BJ (cell line): Measurements from ENCODE around the gene NR5A1. TPM values are rescaled to one million over a fixed set of nuclear protein-coding genes. Genes with fewer than 3 reads are reported as not detected.

Experiments
- CTCF ChIA-PET: fragments of 350-600 bp; formaldehyde crosslinking; extraction: SDS; loops from one replicate; lab custom pipeline; 2021; ENCODE audit warnings: antibody characterized with exemption, inconsistent platforms; lab: Yijun Ruan, JAX
- POLR2A ChIA-PET: fragments of 300-600 bp; sonication (Branson Sonifier 250); formaldehyde crosslinking; extraction: SDS; loops from one replicate; lab custom pipeline; 2021; ENCODE audit warnings: antibody characterized with exemption; lab: Charles Lee
- DNase-seq: peaks from one replicate; pipeline ENCODE4 v3.0.0-alpha.2; 2011; ENCODE audit warnings: low read depth
- H3K27me3 ChIP-seq: 2 replicates; pipeline ENCODE4 v1.6.0; 2011; ENCODE audit warnings: low read length; ENCODE audit not compliant: control insufficient read depth, insufficient read depth
- H3K36me3 ChIP-seq: 2 replicates; pipeline ENCODE4 v1.5.1; 2011; ENCODE audit warnings: low read length; ENCODE audit not compliant: control insufficient read depth, insufficient read depth
- H3K4me3 ChIP-seq: 2 replicates; pipeline ENCODE4 v1.5.1; 2011; ENCODE audit warnings: low read depth, mild to moderate bottlenecking, control low read depth, low read length
- polyA plus RNA-seq: library from polyadenylated mRNA; depleted of rRNA; stranded (reverse); fragments of >200 nt; gene quantifications from 2 replicates; pipeline ENCODE4 v1.2.3, GENCODE V29; 2011
- TF ChIP-seq, protein P1 (sequence below): IDR thresholded peaks from 2 replicates; pipeline ENCODE4 v1.5.1; 2011; ENCODE audit warnings: low read depth, mild to moderate bottlenecking, control low read depth, inconsistent platforms, low read length, moderate library complexity; ENCODE audit not compliant: insufficient read depth

NR5A1 gene
- polyA plus RNA-seq, 1 experiment, result not detected

GRCh38 chr9:124507880-124508423 lies 753 bp upstream of the NR5A1 start:
- CTCF ChIA-PET, result no interaction called here
- no peak overlapping the region for H3K4me3 ChIP-seq
- POLR2A ChIA-PET, result no interaction called here
- no peaks in the 10 kb centered on the region for H3K36me3 ChIP-seq
- peaks cover 28% of the 10 kb centered on the region for H3K27me3 ChIP-seq
- DNase-seq, result no peak
- TF ChIP-seq, protein P1, sequence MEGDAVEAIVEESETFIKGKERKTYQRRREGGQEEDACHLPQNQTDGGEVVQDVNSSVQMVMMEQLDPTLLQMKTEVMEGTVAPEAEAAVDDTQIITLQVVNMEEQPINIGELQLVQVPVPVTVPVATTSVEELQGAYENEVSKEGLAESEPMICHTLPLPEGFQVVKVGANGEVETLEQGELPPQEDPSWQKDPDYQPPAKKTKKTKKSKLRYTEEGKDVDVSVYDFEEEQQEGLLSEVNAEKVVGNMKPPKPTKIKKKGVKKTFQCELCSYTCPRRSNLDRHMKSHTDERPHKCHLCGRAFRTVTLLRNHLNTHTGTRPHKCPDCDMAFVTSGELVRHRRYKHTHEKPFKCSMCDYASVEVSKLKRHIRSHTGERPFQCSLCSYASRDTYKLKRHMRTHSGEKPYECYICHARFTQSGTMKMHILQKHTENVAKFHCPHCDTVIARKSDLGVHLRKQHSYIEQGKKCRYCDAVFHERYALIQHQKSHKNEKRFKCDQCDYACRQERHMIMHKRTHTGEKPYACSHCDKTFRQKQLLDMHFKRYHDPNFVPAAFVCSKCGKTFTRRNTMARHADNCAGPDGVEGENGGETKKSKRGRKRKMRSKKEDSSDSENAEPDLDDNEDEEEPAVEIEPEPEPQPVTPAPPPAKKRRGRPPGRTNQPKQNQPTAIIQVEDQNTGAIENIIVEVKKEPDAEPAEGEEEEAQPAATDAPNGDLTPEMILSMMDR, result no peak

DNA sequence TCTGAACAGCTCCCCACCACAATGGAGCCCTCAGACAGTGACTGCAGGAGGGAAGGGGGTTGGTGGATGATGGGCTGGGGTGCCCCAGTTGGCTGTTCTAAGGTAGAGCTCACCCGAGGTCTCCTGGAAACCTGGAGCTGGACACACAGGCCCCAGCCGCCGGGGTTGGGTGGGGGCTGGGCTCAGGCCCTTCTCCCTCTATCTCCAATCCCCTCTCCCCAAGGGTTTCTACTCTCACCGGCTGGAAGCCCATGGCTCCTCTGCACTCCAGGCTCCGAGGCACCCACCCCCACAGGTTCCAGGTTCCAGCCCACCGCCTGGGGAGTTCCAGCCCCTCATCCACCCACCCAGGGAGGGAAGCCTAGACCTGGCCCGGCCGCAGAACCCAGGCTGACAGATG lies 766 bp downstream of the NR5A1 start:
- H3K27me3 ChIP-seq, result peaks cover 40% of the 10 kb centered on the region
- no peak overlapping the region for H3K4me3 ChIP-seq
- DNase-seq, result no peak
- TF ChIP-seq, protein P1, result no peak
- CTCF ChIA-PET, result interaction anchor here (1.2 kb wide), 1 partner anchor 29 kb away, joined by 3 read pairs; no protein-coding TSS in a partner anchor
- H3K36me3 ChIP-seq, result no peaks in the 10 kb centered on the region
- POLR2A ChIA-PET, result no interaction called here

GRCh38 chr9:124505901-124506346 lies 1.3 kb downstream of the NR5A1 start:
- Histone ChIP-seq H3K27me3 (peaks cover 44% of the 10 kb centered on the region), H3K36me3 (no peaks in the 10 kb centered on the region), H3K4me3 (no peak overlapping the region)
- DNase-seq, result no peak
- CTCF ChIA-PET, result interaction anchor here (1.2 kb wide), 1 partner anchor 30 kb away, joined by 3 read pairs; no protein-coding TSS in a partner anchor
- TF ChIP-seq, protein P1, result no peak
- POLR2A ChIA-PET, result no interaction called here

DNA sequence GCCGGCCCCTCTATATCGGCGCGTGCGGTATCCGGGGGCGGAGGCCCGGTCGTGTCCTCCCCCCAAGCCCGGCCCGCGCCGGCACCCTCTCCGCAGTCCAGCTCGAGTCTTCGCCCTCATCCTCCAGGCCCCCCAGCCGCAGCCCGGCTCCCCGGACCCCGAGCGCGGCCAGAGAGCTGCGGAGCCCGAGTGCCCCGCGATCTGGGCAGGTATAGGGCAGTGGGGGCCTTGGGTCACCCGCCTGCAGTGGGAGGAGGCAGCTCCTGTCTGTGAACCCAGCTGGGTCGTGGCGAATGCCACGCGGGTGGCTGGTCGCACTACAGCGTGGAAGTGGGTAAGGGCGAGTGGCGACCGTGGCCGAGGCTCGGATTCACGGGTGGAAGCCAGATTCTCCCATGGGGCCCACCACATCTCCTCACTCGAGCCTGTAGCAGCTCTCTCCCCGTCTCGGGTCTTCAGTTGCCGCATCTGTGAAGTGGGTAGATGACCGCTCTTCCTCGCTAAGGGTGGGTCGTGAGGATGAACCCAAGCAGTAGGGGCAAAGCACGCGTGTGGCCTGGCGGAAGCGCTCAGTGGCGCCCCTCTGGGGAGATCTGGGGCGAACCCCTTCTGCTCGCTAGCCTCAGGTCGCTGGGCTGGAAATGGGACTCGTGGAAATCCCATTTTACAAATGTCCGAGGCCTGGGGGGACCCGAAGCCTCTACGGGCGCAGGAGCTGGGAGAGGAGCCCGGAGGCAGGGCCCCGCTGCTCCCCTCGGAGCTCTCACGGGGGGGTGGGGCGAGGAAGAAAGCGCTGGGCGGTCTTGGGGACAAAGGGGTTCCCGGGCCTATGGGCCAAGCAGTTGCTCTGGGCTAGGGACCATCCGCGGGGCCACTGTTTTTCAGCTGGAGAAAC lies 1.9 kb downstream of the NR5A1 start:
- ChIA-PET CTCF (interaction anchor here (0.6 to 1.2 kb wide), 2 partner anchors 31 to 206 kb away, joined by 3 read pairs; no protein-coding TSS in a partner anchor), POLR2A (no interaction called here)
- peaks cover 46% of the 10 kb centered on the region for H3K27me3 ChIP-seq
- H3K4me3 ChIP-seq, result no peak overlapping the region
- H3K36me3 ChIP-seq, result no peaks in the 10 kb centered on the region
- DNase-seq, result no peak
- TF ChIP-seq, protein P1, result no peak

DNA sequence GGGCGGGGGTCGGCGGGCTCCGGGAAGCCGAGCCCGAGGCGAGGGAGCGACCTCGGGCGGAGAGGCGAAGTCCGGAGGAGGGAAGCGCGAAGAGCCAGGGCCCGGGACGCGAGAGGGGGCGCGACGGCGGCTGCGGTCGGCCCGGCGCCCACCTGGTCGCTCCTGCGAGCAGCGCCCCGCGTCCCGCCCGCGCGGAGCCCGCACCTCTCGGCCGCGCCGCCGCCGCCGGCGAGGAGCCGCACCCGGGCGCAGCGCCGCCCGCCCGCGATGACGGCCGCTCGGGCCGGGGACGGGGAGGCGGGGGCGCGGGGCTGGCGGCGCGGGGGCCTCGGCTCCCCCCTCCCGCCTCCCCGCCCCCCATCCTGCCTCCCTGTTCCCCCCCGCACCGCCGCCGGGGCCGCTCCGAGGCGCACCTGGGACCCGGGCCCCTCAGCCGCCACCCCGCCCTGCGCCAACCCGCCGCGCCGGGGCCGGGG lies 2.6 kb downstream of the NR5A1 start:
- CTCF ChIA-PET, result interaction anchor here (0.7 kb wide), 1 partner anchor 15 kb away, joined by 5 read pairs; no protein-coding TSS in a partner anchor
- H3K4me3 ChIP-seq, result no peak overlapping the region

More for the DNA sequence above, 2.6 kb downstream of the NR5A1 start:
- TF ChIP-seq, protein P1, result no peak
- DNase-seq, result no peak
- H3K27me3 ChIP-seq, result peaks cover 48% of the 10 kb centered on the region
- POLR2A ChIA-PET, result no interaction called here
- no peaks in the 10 kb centered on the region for H3K36me3 ChIP-seq
